ENCODE measurements around the gene ARL15. TPM values are rescaled to one million over a fixed set of nuclear protein-coding genes. Genes with fewer than 3 reads are reported as not detected.
"Not testable (repeated sequence)": the region's sequence is repeated elsewhere in the genome, so short reads cannot be mapped to it uniquely, and the experiment has no call there.

The ARL15 gene
- 28.1 and 35.8 TPM in 2 replicates for total RNA-seq

DNA sequence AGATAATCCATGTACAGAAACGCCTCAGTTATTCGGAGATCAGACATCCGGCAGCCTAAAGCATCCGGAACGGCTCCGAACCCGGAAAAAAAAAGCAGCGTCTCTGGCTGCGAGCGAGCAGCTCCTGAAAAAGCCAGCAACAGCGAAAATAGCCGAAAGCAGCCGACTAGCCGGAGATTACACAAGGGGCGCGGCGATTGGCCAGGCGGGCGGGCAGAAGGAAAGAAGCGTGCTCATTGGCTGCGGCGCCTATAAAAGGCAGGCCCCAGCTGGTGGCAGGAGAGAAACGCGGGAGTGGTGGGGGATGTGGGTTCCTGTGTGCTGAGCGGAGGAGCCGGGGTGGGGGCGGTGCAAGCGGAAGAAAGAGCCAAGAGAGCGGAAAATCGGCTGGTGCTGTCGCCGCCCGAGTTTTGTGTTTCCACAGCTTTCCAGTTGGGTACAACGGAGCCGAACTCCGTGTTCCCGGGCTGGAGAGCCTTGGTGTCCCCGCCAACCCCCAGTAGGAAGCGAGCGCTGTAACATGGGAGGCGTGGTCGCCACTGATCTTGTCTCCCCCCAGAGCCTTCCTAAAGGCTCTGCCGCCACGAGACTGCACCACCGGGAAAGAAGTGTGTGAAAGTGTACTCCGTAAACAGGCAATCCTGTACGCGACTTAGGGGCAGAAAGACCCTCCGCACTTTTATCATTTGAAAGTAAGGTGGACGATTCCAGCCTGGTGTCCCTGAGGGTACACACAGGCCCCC, at the start of gene ARL15:
ARL15 (minus strand) TSS at position 141 of the 743 bp plus-strand sequence.
- peak; percentile 98 for DNase-seq (ENCODE audit: low read depth)
- peak within 1 kb of the TSS; percentile 91 for H3K4me3 ChIP-seq (ENCODE audit: low read depth, low read length)
- TF ChIP-seq, protein P1, sequence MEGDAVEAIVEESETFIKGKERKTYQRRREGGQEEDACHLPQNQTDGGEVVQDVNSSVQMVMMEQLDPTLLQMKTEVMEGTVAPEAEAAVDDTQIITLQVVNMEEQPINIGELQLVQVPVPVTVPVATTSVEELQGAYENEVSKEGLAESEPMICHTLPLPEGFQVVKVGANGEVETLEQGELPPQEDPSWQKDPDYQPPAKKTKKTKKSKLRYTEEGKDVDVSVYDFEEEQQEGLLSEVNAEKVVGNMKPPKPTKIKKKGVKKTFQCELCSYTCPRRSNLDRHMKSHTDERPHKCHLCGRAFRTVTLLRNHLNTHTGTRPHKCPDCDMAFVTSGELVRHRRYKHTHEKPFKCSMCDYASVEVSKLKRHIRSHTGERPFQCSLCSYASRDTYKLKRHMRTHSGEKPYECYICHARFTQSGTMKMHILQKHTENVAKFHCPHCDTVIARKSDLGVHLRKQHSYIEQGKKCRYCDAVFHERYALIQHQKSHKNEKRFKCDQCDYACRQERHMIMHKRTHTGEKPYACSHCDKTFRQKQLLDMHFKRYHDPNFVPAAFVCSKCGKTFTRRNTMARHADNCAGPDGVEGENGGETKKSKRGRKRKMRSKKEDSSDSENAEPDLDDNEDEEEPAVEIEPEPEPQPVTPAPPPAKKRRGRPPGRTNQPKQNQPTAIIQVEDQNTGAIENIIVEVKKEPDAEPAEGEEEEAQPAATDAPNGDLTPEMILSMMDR (IDR thresholded peaks at IDR 0.05; ENCODE audit: insufficient read depth, low read depth, low read length) = no peak

- H3K4me3 ChIP-seq (ENCODE audit: low read depth, low read length) = no peak overlapping the region
- TF ChIP-seq, protein P1 (IDR thresholded peaks at IDR 0.05; ENCODE audit: insufficient read depth, low read depth, low read length) = no peak
- peak; percentile 10 for DNase-seq (ENCODE audit: low read depth)
Measured at GRCh38 chr5:54360089-54360488, 49.7 kb upstream of the ARL15 start.

GRCh38 chr5:54357408-54358058, 47.2 kb upstream of the ARL15 start:
- TF ChIP-seq, protein P1 (IDR thresholded peaks at IDR 0.05; ENCODE audit: insufficient read depth, low read depth, low read length) = no peak
- no peak for DNase-seq (ENCODE audit: low read depth)
- H3K4me3 ChIP-seq (ENCODE audit: low read depth, low read length) = no peak overlapping the region

- DNase-seq (ENCODE audit: low read depth); H3K4me3 ChIP-seq (ENCODE audit: low read depth, low read length): not testable (repeated sequence)
Measured at GRCh38 chr5:54353933-54354564, 43.7 kb upstream of the ARL15 start.

DNA sequence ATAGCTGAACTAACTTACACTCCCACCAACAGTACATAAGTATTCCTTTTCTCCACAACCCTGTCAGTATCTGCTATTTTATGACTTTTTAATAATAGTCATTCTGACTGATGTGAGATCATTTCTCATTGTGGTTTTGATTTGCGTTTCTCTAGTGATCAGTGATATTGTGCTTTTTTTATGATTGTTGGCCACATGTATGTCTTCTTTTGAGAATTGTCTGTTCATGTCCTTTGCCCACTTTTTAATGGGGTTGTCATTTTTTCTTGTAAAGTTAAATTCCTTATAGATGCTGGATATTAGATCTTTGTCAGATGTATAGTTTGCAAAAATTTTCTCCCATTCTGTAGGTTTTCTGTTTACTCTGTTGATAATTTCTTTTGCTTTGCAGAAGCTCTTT, 42.2 kb upstream of the ARL15 start:
- H3K4me3 ChIP-seq (ENCODE audit: low read depth, low read length); DNase-seq (ENCODE audit: low read depth): not testable (repeated sequence)

DNA sequence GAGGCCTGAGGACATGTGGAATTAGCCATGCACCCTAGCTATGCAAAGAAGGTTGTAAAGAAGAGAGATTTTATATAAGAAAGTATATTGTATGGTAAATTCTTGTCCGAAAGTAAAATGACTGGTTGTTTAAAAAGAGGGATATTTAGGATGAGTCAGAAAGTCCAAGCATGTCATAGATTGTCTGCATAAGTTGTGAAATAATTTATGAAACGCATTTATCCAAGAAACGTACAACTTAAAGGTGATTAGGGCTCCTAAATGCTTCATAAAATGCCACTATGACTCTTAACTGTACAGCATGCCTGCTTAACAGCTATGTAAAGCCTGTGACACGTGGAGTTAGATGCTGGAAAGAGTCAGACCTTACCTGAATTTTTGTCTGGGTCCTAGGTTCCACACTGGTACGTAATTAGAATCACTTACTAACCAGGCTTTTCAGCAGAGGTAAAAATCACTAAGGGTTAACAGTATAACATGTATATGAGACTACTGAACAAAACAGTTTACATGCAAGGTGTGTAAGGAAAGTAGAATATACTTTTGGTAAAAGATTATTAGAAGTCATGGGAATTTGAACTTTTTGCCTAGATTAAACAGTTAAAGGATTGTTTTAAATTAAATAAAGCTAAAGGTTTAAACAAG, 37.0 kb upstream of the ARL15 start:
- DNase-seq (ENCODE audit: low read depth) = no peak
- TF ChIP-seq, protein P1 (IDR thresholded peaks at IDR 0.05; ENCODE audit: insufficient read depth, low read depth, low read length) = no peak
- H3K4me3 ChIP-seq (ENCODE audit: low read depth, low read length) = no peak overlapping the region

DNA sequence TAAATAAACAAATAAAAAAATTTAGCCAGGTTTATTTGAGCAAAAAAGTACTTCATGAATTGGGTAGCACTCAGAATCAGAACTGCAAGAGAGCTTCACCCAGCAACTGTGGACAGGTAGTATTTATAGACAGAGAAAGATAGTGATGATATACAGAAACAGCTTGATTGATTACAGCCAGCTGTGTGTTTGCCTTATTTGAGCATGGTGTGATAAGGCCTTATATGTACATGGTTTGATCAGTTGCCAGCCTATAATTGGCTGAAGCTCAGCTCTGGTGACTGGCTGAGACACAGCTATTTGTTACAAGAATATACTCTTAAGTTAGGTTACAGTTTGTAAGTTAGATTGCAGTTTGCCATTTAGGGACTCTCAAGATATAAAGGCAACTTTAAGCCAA, 34.3 kb upstream of the ARL15 start:
- no peak for DNase-seq (ENCODE audit: low read depth)
- TF ChIP-seq, protein P1 (IDR thresholded peaks at IDR 0.05; ENCODE audit: insufficient read depth, low read depth, low read length) = no peak
- no peak overlapping the region for H3K4me3 ChIP-seq (ENCODE audit: low read depth, low read length)

Data from fibroblast of villous mesenchyme (primary cell).